Motor neuron (in vitro differentiated cells): Measurements from ENCODE around the gene CTIF. TPM values are rescaled to one million over a fixed set of nuclear protein-coding genes. Genes with fewer than 3 reads are reported as not detected.
A peak's percentile ranks its signal among the peaks of the same experiment; 100 is the strongest.

Experiments
- ATAC-seq, 8 experiments: fragments of 200-7000 bp; cut with Tn5 transposase; replicated peaks in 6 of 8; 2 replicates each; pipeline ENCODE4 v1.8.0; 2021; ENCODE audit warnings: mild to moderate bottlenecking in 8 of 8, moderate library complexity in 8 of 8
- H3K27ac ChIP-seq, 2 donors: fragments of 250-450 bp; sonication (Bioruptor Pico); 2 replicates each; pipeline ENCODE4 v1.9.0; 2021; ENCODE audit warnings: antibody characterized with exemption in 2 of 2, mild to moderate bottlenecking in 2 of 2, moderate library complexity in 1 of 2
- H3K4me1 ChIP-seq, 2 donors: fragments of 250-450 bp; sonication (Bioruptor Pico); replicated peaks in 1 of 2; 2 replicates each; pipeline ENCODE4 v1.6.1; 2021; ENCODE audit warnings: antibody characterized with exemption in 2 of 2, mild to moderate bottlenecking in 2 of 2, moderate library complexity in 1 of 2
- H3K4me3 ChIP-seq, 5 donors: fragments of 250-450 bp; sonication (Bioruptor Pico); 2 replicates each; pipeline ENCODE4 v1.9.0; 2021; ENCODE audit warnings: antibody characterized with exemption in 5 of 5, mild to moderate bottlenecking in 5 of 5, moderate library complexity in 4 of 5
- WGBS, 10 experiments: fragments of 450-650 bp; shearing (Covaris generic); methylation state at CpG; one replicate each; pipeline ENCODE4 v1.0.0; 2022; 5-methylcytosine and 5-hydroxymethylcytosine counted together
- in situ Hi-C, 9 experiments: fragments of 400-800 bp; cut with MboI; loops; one replicate each; pipeline ENCODE4 v1.15.0; 2021; ENCODE audit warnings: low sequenced_read_pairs in 9 of 9, low pct_unique_long_range_greater_than_20kb in 2 of 9; ENCODE audit not compliant: unreplicated experiment in 9 of 9
- total RNA-seq, 8 experiments: library from RNA; unstranded; fragments of 300-600 nt; gene quantifications; 2 replicates each; pipeline versions ENCODE4 v1.2.3 to v1.2.4, GENCODE V29; 2022

CTIF gene
- total RNA-seq, 8 experiments from 2014 or later: 17.8 to 85.9 (median 59.8) TPM

- in situ Hi-C loops: no loop called here
Measured at GRCh38 chr18:48548011-48548771, 9.4 kb downstream of the CTIF start.

GRCh38 chr18:48548921-48549320, 10.1 kb downstream of the CTIF start:
- in situ Hi-C loops: no loop called here
- peaks cover 46 to 47% of the 10 kb centered on the region in 2 donors for H3K4me1 ChIP-seq
- no peak for ATAC-seq
- 83 to 100% (median 100%) methylated on average over 1 to 2 of the region's 4 CpGs; no CpG with 5 or more reads in 6 of the 10 experiments for WGBS, 10 experiments
- H3K27ac ChIP-seq: peak overlapping the region in 1 of 2 donors; percentile 44
- H3K4me3 ChIP-seq: no peak overlapping the region

More at GRCh38 chr18:48548011-48548771, 9.4 kb downstream of the CTIF start:
- H3K27ac ChIP-seq: peak overlapping the region in 1 of 2 donors; percentile 44
- H3K4me3 ChIP-seq: no peak overlapping the region
- peaks cover 46 to 49% of the 10 kb centered on the region in 2 donors for H3K4me1 ChIP-seq
- peak; percentile 43 to 97 (median 58) for ATAC-seq
- WGBS, 10 experiments: 37 to 100% (median 73%) methylated on average over 1 to 8 of the region's 8 CpGs; no CpG with 5 or more reads in 1 of the 10 experiments

GRCh38 chr18:48550101-48550729, 11.4 kb downstream of the CTIF start:
- peaks cover 38% of the 10 kb centered on the region in 2 donors for H3K4me1 ChIP-seq
- no peak for ATAC-seq
- in situ Hi-C loops: no loop called here
- 50 to 100% (median 100%) methylated on average over 1 to 2 of the region's 2 CpGs; no CpG with 5 or more reads in 5 of the 10 experiments for WGBS, 10 experiments
- no peak overlapping the region for H3K4me3 ChIP-seq
- H3K27ac ChIP-seq: no peak overlapping the region

- in situ Hi-C loops: no loop called here
- no peak overlapping the region for H3K4me3 ChIP-seq
- 57 to 100% (median 100%) methylated on average over 1 to 2 of the region's 2 CpGs; no CpG with 5 or more reads in 5 of the 10 experiments for WGBS, 10 experiments
- no peak for ATAC-seq
- H3K4me1 ChIP-seq: peaks cover 31% of the 10 kb centered on the region in 2 donors
- H3K27ac ChIP-seq: no peak overlapping the region
Measured at GRCh38 chr18:48551100-48551499, 12.3 kb downstream of the CTIF start.

GRCh38 chr18:48552130-48552529, 13.3 kb downstream of the CTIF start:
- Histone ChIP-seq H3K4me1 (peaks cover 20 to 21% of the 10 kb centered on the region in 2 donors), H3K27ac (no peak overlapping the region), H3K4me3 (no peak overlapping the region)
- no peak for ATAC-seq
- in situ Hi-C loops: no loop called here
- 40 to 100% (median 95%) methylated on average over 1 to 3 of the region's 3 CpGs; no CpG with 5 or more reads in 4 of the 10 experiments for WGBS, 10 experiments

- Histone ChIP-seq H3K27ac (no peak overlapping the region), H3K4me3 (no peak overlapping the region), H3K4me1 (peaks cover 9 to 10% of the 10 kb centered on the region in 2 donors)
- peak in 1 of 8 experiments; percentile 33 for ATAC-seq
- WGBS, 10 experiments: 63 to 100% (median 88%) methylated on average over 1 to 8 of the region's 13 CpGs; no CpG with 5 or more reads in 4 of the 10 experiments
- in situ Hi-C loops: no loop called here
Measured at GRCh38 chr18:48553236-48553635, 14.4 kb downstream of the CTIF start.

- no peak for ATAC-seq
- H3K4me1 ChIP-seq: no peaks in the 10 kb centered on the region
- no peak overlapping the region for H3K27ac ChIP-seq
- 80 to 100% (median 100%) methylated on average over 1 to 7 of the region's 7 CpGs; no CpG with 5 or more reads in 1 of the 10 experiments for WGBS, 10 experiments
- in situ Hi-C loops: no loop called here
- H3K4me3 ChIP-seq: no peak overlapping the region
Measured at GRCh38 chr18:48554610-48555400, 16.0 kb downstream of the CTIF start.

- ATAC-seq: no peak
- Histone ChIP-seq H3K4me3 (no peak overlapping the region), H3K27ac (no peak overlapping the region), H3K4me1 (no peaks in the 10 kb centered on the region)
- in situ Hi-C loops: no loop called here
Measured at GRCh38 chr18:48555465-48555995, 16.7 kb downstream of the CTIF start.

GRCh38 chr18:48557640-48558174, 18.9 kb downstream of the CTIF start:
- 0 to 100% (median 79%) methylated on average over 1 to 2 of the region's 2 CpGs; no CpG with 5 or more reads in 3 of the 10 experiments for WGBS, 10 experiments
- ATAC-seq: peak in 3 of 8 experiments; percentile 54 to 74 (median 70)

GRCh38 chr18:48558248-48558647, 19.4 kb downstream of the CTIF start:
- H3K4me3 ChIP-seq: no peak overlapping the region
- 0 to 100% (median 81%) methylated on average over 1 to 2 of the region's 2 CpGs; no CpG with 5 or more reads in 1 of the 10 experiments for WGBS, 10 experiments
- H3K4me1 ChIP-seq: no peaks in the 10 kb centered on the region
- peak in 3 of 8 experiments; percentile 56 to 72 (median 63) for ATAC-seq
- in situ Hi-C loops: no loop called here
- H3K27ac ChIP-seq: no peak overlapping the region

More at GRCh38 chr18:48557640-48558174, 18.9 kb downstream of the CTIF start:
- H3K4me3 ChIP-seq: no peak overlapping the region
- H3K4me1 ChIP-seq: no peaks in the 10 kb centered on the region
- in situ Hi-C loops: no loop called here
- no peak overlapping the region for H3K27ac ChIP-seq

- H3K4me1 ChIP-seq: no peaks in the 10 kb centered on the region
- in situ Hi-C loops: no loop called here
- H3K27ac ChIP-seq: no peak overlapping the region
- WGBS, 10 experiments: 60 to 100% (median 95%) methylated on average over 2 to 6 of the region's 7 CpGs; no CpG with 5 or more reads in 4 of the 10 experiments
- ATAC-seq: no peak
- no peak overlapping the region for H3K4me3 ChIP-seq
Measured at GRCh38 chr18:48560491-48560890, 21.7 kb downstream of the CTIF start.

- H3K4me3 ChIP-seq: no peak overlapping the region
- no peak for ATAC-seq
- H3K27ac ChIP-seq: no peak overlapping the region
- in situ Hi-C loops: no loop called here
- no peaks in the 10 kb centered on the region for H3K4me1 ChIP-seq
Measured at GRCh38 chr18:48562075-48562474, 23.2 kb downstream of the CTIF start.
